HG03139 (cell line): Measurements from ENCODE around the gene LTB4R.
"Not testable (repeated sequence)": the region's sequence is repeated elsewhere in the genome, so short reads cannot be mapped to it uniquely, and the experiment has no call there.

Experiments
- ATAC-seq: cut with Tn5 transposase; IDR thresholded peaks from one replicate; pipeline ENCODE4 v1.9.1; 2021; ENCODE audit not compliant: unreplicated experiment

The LTB4R gene

GRCh38 chr14:24338843-24339242 is 27.5 kb downstream of the LTB4R start:
- ATAC-seq: no peak

- peak; percentile 84 for ATAC-seq
These were observed 28.2 kb downstream of the LTB4R start, which contains the start of gene RIPK3 for GRCh38 chr14:24339284-24340151. Gene RIPK3, minus strand, starts transcription at chr14:24339991. Its CDS starts 165 bp downstream, at chr14:24339826.

- ATAC-seq: no peak
These were observed 29.3 kb downstream of the LTB4R start for GRCh38 chr14:24340606-24341005.

GRCh38 chr14:24342889-24343288 is 31.6 kb downstream of the LTB4R start:
- ATAC-seq: no peak

GRCh38 chr14:24343795-24344660 is 32.7 kb downstream of the LTB4R start:
- no peak for ATAC-seq

GRCh38 chr14:24347134-24347533 is 35.8 kb downstream of the LTB4R start:
- no peak for ATAC-seq

GRCh38 chr14:24348186-24348585 is 36.9 kb downstream of the LTB4R start:
- ATAC-seq: no peak

GRCh38 chr14:24349742-24350141 is 38.4 kb downstream of the LTB4R start:
- no peak for ATAC-seq

GRCh38 chr14:24351517-24351916 is 40.2 kb downstream of the LTB4R start:
- ATAC-seq: no peak

- no peak for ATAC-seq
These were observed 42.5 kb downstream of the LTB4R start for GRCh38 chr14:24353559-24354481.

- ATAC-seq: not testable (repeated sequence)
These were observed 43.2 kb downstream of the LTB4R start for GRCh38 chr14:24354482-24354825.

- no peak for ATAC-seq
These were observed 43.7 kb downstream of the LTB4R start for GRCh38 chr14:24355009-24355408.

GRCh38 chr14:24356208-24356607 is 44.9 kb downstream of the LTB4R start:
- no peak for ATAC-seq

- no peak for ATAC-seq
These were observed 49.0 kb downstream of the LTB4R start for GRCh38 chr14:24360281-24360680.

GRCh38 chr14:24361326-24361725 is 50.0 kb downstream of the LTB4R start:
- ATAC-seq: no peak

- no peak for ATAC-seq
These were observed 51.1 kb downstream of the LTB4R start for GRCh38 chr14:24362241-24362960.

GRCh38 chr14:24363401-24363800 is 52.1 kb downstream of the LTB4R start:
- no peak for ATAC-seq

GRCh38 chr14:24364841-24365240 is 53.5 kb downstream of the LTB4R start:
- ATAC-seq: no peak

GRCh38 chr14:24365600-24366412 is 54.5 kb downstream of the LTB4R start:
- ATAC-seq: no peak

- ATAC-seq: peak; percentile 55
These were observed 55.1 kb downstream of the LTB4R start for GRCh38 chr14:24366413-24366720.
